Spinal cord (tissue), 10 donors: ENCODE measurements around the gene MARCHF3. TPM values are rescaled to one million over a fixed set of nuclear protein-coding genes. Genes with fewer than 3 reads are reported as not detected.

Experiments used
- DNase-seq, 6 donors: peaks; one replicate each; pipeline versions ENCODE4 v3.0.0 to v3.0.0-alpha.2; 2013 to 2015; ENCODE audit warnings: low spot score in 6 of 6, low read depth in 4 of 6
- H3K27ac ChIP-seq: one replicate; pipeline ENCODE4 v1.5.1; 2013; ENCODE audit warnings: low read depth, low read length, control low read depth
- H3K27me3 ChIP-seq: one replicate; pipeline ENCODE4 v1.6.1; 2013; ENCODE audit warnings: low read length; ENCODE audit not compliant: control insufficient read depth, insufficient read depth
- H3K36me3 ChIP-seq: one replicate; pipeline ENCODE4 v1.6.1; 2013; ENCODE audit warnings: low read length; ENCODE audit not compliant: control insufficient read depth, insufficient read depth
- H3K4me1 ChIP-seq: one replicate; pipeline ENCODE4 v1.6.1; 2013; ENCODE audit warnings: low read length; ENCODE audit not compliant: control insufficient read depth, insufficient read depth
- H3K4me3 ChIP-seq: one replicate; pipeline ENCODE4 v1.5.1; 2013; ENCODE audit warnings: low read depth, low read length, control low read depth
- H3K9me3 ChIP-seq: one replicate; pipeline ENCODE4 v1.6.1; 2013; ENCODE audit warnings: low read length; ENCODE audit not compliant: control insufficient read depth, insufficient read depth
- WGBS: methylation state at CpG from one replicate; pipeline ENCODE4 v1.1.5; 2013; ENCODE audit warnings: missing lambda C conversion rate; ENCODE audit not compliant: insufficient coverage; 5-methylcytosine and 5-hydroxymethylcytosine counted together
- polyA plus RNA-seq, 2 donors: library from polyadenylated mRNA; unstranded; fragments of 120-200 nt; gene quantifications; one replicate each; pipeline ENCODE4 v1.2.1, GENCODE V29; 2013; ENCODE audit not compliant: insufficient read length in 2 of 2
- total RNA-seq, 2 donors: library from RNA; depleted of rRNA in 1 of 2; stranded (reverse); fragments of 120-200 nt in 1 of 2; fragments of >200 nt in 1 of 2; gene quantifications; one replicate each; pipeline versions ENCODE4 v1.2.3 to v1.2.4, GENCODE V29; 2013 to 2014
- donor health status: healthy.

The MARCHF3 gene
- total and polyA plus RNA-seq, 4 donors = 21.5 to 27.5 (median 23.8) TPM

GRCh38 chr5:126878634-126879033 lies 151.7 kb downstream of the MARCHF3 start:
- 94% methylated on average over 3 of the region's 4 CpGs for WGBS
- no peak for DNase-seq
- no peaks in the 10 kb centered on the region for H3K9me3 ChIP-seq
- H3K4me1 ChIP-seq = peaks cover 14% of the 10 kb centered on the region
- no peaks in the 10 kb centered on the region for H3K27me3 ChIP-seq
- H3K36me3 ChIP-seq = peaks cover 4% of the 10 kb centered on the region
- no peak overlapping the region for H3K27ac ChIP-seq
- H3K4me3 ChIP-seq = no peak overlapping the region

DNA sequence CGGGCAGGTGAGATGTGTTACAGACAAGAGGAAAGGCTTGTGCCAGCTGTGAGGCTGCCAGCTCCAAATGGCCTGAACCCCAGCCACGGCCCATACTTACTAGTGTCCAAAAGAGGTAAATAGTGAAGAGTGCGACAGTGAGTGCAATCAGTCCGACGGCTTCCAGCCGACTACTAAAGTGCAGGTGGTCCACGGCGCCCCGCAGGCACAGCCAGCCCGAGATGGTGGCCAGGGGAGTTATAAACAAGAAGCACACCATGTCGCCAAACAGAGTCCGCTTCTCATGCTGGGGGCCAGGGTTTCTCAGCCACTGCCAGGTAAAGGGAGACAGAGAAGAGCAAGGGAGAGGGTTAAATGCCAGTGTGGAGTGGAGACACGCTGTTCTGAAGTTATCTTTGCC lies 152.3 kb downstream of the MARCHF3 start:
- Histone ChIP-seq H3K36me3 (peaks cover 4% of the 10 kb centered on the region), H3K27me3 (no peaks in the 10 kb centered on the region), H3K9me3 (no peaks in the 10 kb centered on the region), H3K27ac (no peak overlapping the region), H3K4me3 (no peak overlapping the region), H3K4me1 (peaks cover 17% of the 10 kb centered on the region)
- DNase-seq = no peak
- WGBS = 66% methylated on average over 9 of the region's 13 CpGs

GRCh38 chr5:126877602-126878001 lies 152.8 kb downstream of the MARCHF3 start:
- H3K9me3 ChIP-seq = no peaks in the 10 kb centered on the region
- peak in 2 of 6 donors; percentile 57 to 83 for DNase-seq
- H3K36me3 ChIP-seq = peaks cover 6% of the 10 kb centered on the region
- H3K4me3 ChIP-seq = no peak overlapping the region
- H3K4me1 ChIP-seq = peaks cover 21% of the 10 kb centered on the region
- WGBS = 40% methylated on average over 1 of the region's 7 CpGs
- H3K27me3 ChIP-seq = no peaks in the 10 kb centered on the region
- no peak overlapping the region for H3K27ac ChIP-seq

GRCh38 chr5:126875303-126875785 lies 155.0 kb downstream of the MARCHF3 start:
- no peaks in the 10 kb centered on the region for H3K9me3 ChIP-seq
- no peaks in the 10 kb centered on the region for H3K27me3 ChIP-seq
- H3K27ac ChIP-seq = peak overlapping the region; percentile 4
- peaks cover 6% of the 10 kb centered on the region for H3K36me3 ChIP-seq
- peaks cover 21% of the 10 kb centered on the region for H3K4me1 ChIP-seq
- peak in 2 of 6 donors; percentile 88 to 90 for DNase-seq
- H3K4me3 ChIP-seq = no peak overlapping the region
- 25% methylated on average over 8 of the region's 13 CpGs for WGBS

GRCh38 chr5:126872561-126873354 lies 157.6 kb downstream of the MARCHF3 start:
- Histone ChIP-seq H3K4me3 (no peak overlapping the region), H3K36me3 (peaks cover 6% of the 10 kb centered on the region), H3K27me3 (no peaks in the 10 kb centered on the region), H3K9me3 (no peaks in the 10 kb centered on the region), H3K27ac (no peak overlapping the region), H3K4me1 (peaks cover 30% of the 10 kb centered on the region)
- 75% methylated on average over 6 of the region's 11 CpGs for WGBS
- DNase-seq = peak in 1 of 6 donors; percentile 82

DNA sequence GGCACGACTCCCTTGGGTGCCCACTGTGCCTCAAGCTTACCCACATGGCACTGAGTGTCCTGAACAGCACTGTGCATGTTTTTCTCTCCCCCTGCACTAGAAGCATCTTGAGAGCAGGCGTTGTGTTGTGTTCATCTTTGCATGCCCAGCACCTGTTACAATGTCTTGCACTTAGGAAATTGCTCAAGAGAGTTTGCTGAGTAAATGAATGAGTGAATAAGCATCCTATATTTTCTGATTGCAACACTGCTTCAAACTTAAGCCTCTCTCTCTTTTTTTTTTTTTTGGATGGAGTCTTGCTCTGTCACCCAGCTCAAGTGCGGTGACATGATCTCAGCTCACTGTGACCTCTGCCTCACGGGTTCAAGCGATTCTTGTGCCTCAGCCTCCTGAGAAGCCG lies 158.9 kb downstream of the MARCHF3 start:
- H3K27me3 ChIP-seq = no peaks in the 10 kb centered on the region
- peaks cover 30% of the 10 kb centered on the region for H3K4me1 ChIP-seq
- 98% methylated on average over 4 of the region's 6 CpGs for WGBS
- DNase-seq = no peak
- H3K36me3 ChIP-seq = peaks cover 2% of the 10 kb centered on the region
- no peak overlapping the region for H3K27ac ChIP-seq
- no peak overlapping the region for H3K4me3 ChIP-seq
- no peaks in the 10 kb centered on the region for H3K9me3 ChIP-seq

- Histone ChIP-seq H3K4me1 (peaks cover 22% of the 10 kb centered on the region), H3K4me3 (peak overlapping the region; percentile 44), H3K27ac (peak overlapping the region; percentile 78), H3K27me3 (no peaks in the 10 kb centered on the region), H3K36me3 (peaks cover 2% of the 10 kb centered on the region), H3K9me3 (no peaks in the 10 kb centered on the region)
- 2% methylated on average over 19 of the region's 22 CpGs for WGBS
- DNase-seq = peak in 2 of 6 donors; percentile 87 to 95
Observed at GRCh38 chr5:126869005-126869451, 161.3 kb downstream of the MARCHF3 start.

DNA sequence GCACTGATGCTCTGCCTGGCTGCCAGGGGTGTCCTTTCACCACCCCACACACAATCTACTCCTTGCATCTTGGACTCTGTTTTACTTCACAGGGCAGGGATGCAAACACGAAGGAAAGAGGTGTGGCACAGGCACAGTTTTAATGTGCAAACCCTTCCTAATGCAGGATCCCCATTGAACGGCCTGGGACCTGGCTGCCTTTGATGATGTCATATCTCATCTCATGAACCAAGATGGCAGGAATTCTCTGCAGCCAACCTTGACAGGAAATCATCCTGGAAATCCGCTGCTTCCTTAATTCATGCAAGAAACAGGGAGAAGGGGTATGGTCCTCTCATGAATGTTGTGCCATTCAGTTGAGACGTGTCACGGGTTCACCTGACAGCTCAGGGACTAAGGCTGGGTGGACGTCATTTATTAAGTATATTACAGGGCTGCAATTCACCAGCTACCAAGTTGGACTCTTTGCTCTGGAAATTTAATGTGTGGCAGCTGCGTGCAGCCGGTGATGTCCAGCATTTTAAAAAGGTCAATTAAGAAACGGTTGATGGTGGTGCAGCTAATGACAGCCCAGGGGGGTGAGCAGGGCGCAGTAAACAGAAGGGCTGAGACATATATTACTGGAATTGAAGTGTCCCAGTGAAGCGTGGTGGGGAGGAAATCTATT lies 161.9 kb downstream of the MARCHF3 start:
- Histone ChIP-seq H3K9me3 (no peaks in the 10 kb centered on the region), H3K27ac (peak overlapping the region; percentile 78), H3K36me3 (peaks cover 2% of the 10 kb centered on the region), H3K4me3 (peak overlapping the region; percentile 44), H3K27me3 (no peaks in the 10 kb centered on the region), H3K4me1 (peaks cover 21% of the 10 kb centered on the region)
- WGBS = 18% methylated on average over 11 of the region's 11 CpGs
- DNase-seq = peak in 1 of 6 donors; percentile 93

DNA sequence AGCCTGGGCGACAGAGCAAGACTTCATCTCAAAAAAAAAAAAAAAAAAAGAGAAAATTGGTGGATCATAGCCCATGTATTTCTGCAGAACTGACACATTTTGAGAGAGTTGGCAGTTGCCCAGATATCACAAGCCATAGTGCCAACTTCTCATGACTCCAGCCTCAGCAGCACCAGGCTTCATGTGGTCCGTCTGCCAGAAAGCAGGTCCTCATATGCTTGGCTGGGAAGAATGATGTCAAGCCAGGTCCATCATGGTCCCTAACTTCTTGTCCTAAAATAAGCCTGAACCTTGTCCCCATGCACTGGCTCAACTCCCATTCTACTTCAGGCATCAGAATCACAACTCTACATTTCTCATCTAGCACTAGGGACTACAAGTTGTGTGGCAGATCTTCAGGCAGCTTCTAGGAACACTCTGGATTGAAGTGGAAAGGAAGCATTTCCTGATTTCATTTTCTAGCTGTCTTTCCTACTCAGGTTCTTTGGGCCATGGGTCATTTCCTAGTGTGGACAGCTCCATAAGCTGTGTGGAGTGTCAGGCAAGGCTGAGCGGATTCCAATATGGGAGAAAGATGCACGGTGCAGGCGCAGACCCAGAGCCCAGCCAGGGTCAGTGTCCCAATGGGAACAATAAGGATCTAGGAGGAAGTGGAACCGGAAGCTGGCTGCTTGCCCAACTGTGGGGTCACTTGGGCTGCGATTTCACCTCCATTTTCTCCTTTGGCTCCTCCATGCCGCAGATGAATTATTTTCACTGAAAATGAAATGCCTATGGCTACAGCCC lies 163.3 kb downstream of the MARCHF3 start:
- 84% methylated on average over 7 of the region's 8 CpGs for WGBS
- Histone ChIP-seq H3K27me3 (no peaks in the 10 kb centered on the region), H3K9me3 (no peaks in the 10 kb centered on the region), H3K36me3 (no peaks in the 10 kb centered on the region), H3K27ac (no peak overlapping the region), H3K4me1 (peaks cover 14% of the 10 kb centered on the region), H3K4me3 (no peak overlapping the region)
- peak in 2 of 6 donors; percentile 65 to 94 for DNase-seq
